Gastroesophageal sphincter (tissue), 3 donors: ENCODE measurements around the gene ZNF483.

Source experiments
- CTCF ChIP-seq, 4 experiments: fragments of 200-600 bp in 2 of 4; fragments of 450-650 bp in 2 of 4; sonication (generic) in 1 of 4; IDR thresholded peaks; one replicate each; pipeline ENCODE4 v1.5.1; 2017 to 2019; ENCODE audit warnings: antibody characterized with exemption in 4 of 4, mild to moderate bottlenecking in 2 of 4, moderate library complexity in 2 of 4
- EP300 ChIP-seq: sonication (generic); formaldehyde crosslinking; IDR thresholded peaks from one replicate; pipeline ENCODE4 v1.6.1; 2017; ENCODE audit warnings: antibody characterized with exemption, mild to moderate bottlenecking
- POLR2A ChIP-seq, 2 donors: fragments of 450-650 bp; IDR thresholded peaks; one replicate each; pipeline ENCODE4 v1.6.1; 2017; ENCODE audit warnings: antibody characterized with exemption in 2 of 2, mild to moderate bottlenecking in 2 of 2, moderate library complexity in 1 of 2

- TF ChIP-seq POLR2A (IDR thresholded peaks at IDR 0.05) (no peak), CTCF (IDR thresholded peaks at IDR 0.05) (no peak), EP300 (no peak)
Measured at GRCh38 chr9:111502506-111502905, 22.5 kb upstream of the ZNF483 start.
